ENCODE results near the gene TMEM150A. TPM values are rescaled to one million over a fixed set of nuclear protein-coding genes. Genes with fewer than 3 reads are reported as not detected.

Gene TMEM150A
- total RNA-seq, 2 donors from 2014 or later: 23.1 to 24.4 TPM

DNA sequence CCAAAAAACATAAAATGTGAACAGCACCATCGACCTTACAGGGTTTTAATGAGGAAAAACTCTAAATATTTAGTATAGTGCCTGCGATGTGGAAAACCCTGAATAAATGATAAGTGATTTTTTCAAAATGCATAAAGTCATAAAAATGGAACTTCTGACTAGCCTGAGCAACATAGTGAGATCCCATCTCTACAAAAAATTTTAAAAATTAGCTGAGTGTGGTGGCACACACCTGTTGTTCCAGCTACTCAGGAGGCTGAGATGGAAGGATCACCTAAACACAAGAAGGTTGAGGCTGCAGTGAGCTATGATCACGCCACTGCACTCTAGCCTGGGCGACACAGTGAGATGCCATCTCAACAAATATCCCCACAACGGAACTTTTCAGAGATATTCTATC, 45.4 kb downstream of the TMEM150A start:
- ATAC-seq (no peak), DNase-seq (no peak)
- Histone ChIP-seq H3K27me3 (no peaks in the 10 kb centered on the region), H3K4me1 (peaks cover 32% of the 10 kb centered on the region), H3K4me3 (no peak overlapping the region), H3K27ac (no peak overlapping the region), H3K36me3 (replicated peaks in 1 of 2; ENCODE audit: insufficient read depth in 1 of 2, low read depth in 2 of 2) (peaks cover 0 to 20% of the 10 kb centered on the region in 2 donors), H3K9me3 (no peaks in the 10 kb centered on the region)
- TF ChIP-seq POLR2A (IDR thresholded peaks at IDR 0.05): no peak
- TF ChIP-seq, protein P1, sequence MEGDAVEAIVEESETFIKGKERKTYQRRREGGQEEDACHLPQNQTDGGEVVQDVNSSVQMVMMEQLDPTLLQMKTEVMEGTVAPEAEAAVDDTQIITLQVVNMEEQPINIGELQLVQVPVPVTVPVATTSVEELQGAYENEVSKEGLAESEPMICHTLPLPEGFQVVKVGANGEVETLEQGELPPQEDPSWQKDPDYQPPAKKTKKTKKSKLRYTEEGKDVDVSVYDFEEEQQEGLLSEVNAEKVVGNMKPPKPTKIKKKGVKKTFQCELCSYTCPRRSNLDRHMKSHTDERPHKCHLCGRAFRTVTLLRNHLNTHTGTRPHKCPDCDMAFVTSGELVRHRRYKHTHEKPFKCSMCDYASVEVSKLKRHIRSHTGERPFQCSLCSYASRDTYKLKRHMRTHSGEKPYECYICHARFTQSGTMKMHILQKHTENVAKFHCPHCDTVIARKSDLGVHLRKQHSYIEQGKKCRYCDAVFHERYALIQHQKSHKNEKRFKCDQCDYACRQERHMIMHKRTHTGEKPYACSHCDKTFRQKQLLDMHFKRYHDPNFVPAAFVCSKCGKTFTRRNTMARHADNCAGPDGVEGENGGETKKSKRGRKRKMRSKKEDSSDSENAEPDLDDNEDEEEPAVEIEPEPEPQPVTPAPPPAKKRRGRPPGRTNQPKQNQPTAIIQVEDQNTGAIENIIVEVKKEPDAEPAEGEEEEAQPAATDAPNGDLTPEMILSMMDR (IDR thresholded peaks at IDR 0.05): no peak
- intact Hi-C loops (cut with DNase I): loop anchor here (10.0 kb wide), 1 partner anchor 48 kb away; the partner anchor contains the start of gene TMEM150A
- WGBS, 2 donors: 86 to 93% methylated on average over 5 of the region's 5 CpGs

DNA sequence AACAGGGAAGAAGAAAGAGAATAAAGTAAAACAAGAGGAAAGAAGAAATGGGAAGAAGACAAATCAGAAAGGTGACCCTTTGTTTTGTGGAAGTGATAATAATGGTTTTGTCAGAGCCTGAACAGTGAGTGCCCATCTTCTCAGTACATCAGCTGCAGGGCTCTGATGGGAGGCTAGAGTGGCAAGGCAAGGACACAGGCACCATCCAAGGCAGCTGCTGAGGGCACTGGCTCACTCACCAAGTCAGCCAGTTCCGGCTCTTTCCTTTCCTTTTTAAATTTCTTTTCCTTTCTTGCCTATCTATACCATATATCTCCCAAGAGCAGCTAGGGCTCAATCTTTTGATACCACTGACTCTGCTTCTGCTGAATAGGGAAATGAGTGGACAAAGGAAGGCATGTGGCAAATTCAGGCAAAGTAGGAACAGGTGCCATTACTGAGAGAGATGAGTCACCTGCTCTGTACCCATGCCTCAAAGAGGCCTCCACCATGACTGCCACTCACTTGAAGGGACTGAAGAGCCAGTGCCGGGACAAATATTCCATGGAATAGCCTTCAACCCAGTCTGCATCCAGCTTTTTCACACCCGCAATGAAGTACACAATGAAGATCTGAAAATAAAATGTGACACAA, 47.4 kb downstream of the TMEM150A start:
- intact Hi-C loops (cut with DNase I): loop anchor here (5.0 to 10.0 kb wide), 2 partner anchors 50 to 133 kb away; partner anchors contain the start of gene TMEM150A
- H3K4me1 ChIP-seq: peaks cover 30% of the 10 kb centered on the region
- peaks cover 0 to 22% of the 10 kb centered on the region in 2 donors for H3K36me3 ChIP-seq (replicated peaks in 1 of 2; ENCODE audit: insufficient read depth in 1 of 2, low read depth in 2 of 2)
- no peak overlapping the region for H3K27ac ChIP-seq
- DNase-seq: no peak
- no peaks in the 10 kb centered on the region for H3K27me3 ChIP-seq
- WGBS, 2 donors: 91 to 97% methylated on average over 3 of the region's 3 CpGs
- H3K9me3 ChIP-seq: no peaks in the 10 kb centered on the region
- ATAC-seq: no peak
- H3K4me3 ChIP-seq: no peak overlapping the region
- TF ChIP-seq POLR2A (IDR thresholded peaks at IDR 0.05): no peak
- TF ChIP-seq, protein P1 (IDR thresholded peaks at IDR 0.05): no peak

DNA sequence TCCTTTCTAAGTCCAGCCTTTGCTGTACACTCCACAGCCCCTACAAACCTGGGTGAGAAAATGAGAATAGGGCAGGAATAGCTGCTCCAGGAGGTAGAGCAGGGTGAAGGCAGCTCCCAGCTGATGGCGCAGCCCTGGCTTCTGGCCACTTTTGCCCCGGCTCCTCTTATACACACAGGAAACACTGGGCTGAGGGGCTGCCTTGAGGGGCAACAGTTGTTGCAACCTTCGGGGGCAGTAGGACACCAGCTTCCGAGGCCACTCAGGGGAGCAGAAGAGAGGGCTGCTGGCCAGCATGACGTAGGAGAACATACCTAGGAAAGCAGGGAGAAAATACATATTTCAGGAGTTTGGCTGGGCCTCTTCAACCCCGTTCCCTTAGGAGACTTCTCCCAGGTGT, 49.3 kb downstream of the TMEM150A start:
- intact Hi-C loops (cut with DNase I): loop anchor here (5.0 to 10.0 kb wide), 2 partner anchors 52 to 131 kb away; partner anchors contain the start of gene TMEM150A
- H3K36me3 ChIP-seq (replicated peaks in 1 of 2; ENCODE audit: insufficient read depth in 1 of 2, low read depth in 2 of 2): peaks cover 0 to 20% of the 10 kb centered on the region in 2 donors
- H3K27ac ChIP-seq: no peak overlapping the region
- H3K9me3 ChIP-seq: no peaks in the 10 kb centered on the region
- TF ChIP-seq, protein P1 (IDR thresholded peaks at IDR 0.05): no peak
- TF ChIP-seq POLR2A (IDR thresholded peaks at IDR 0.05): no peak
- H3K27me3 ChIP-seq: no peaks in the 10 kb centered on the region
- no peak for DNase-seq
- H3K4me1 ChIP-seq: peaks cover 14% of the 10 kb centered on the region
- no peak overlapping the region for H3K4me3 ChIP-seq
- ATAC-seq: no peak
- WGBS, 2 donors: 74 to 77% methylated on average over 6 of the region's 6 CpGs

DNA sequence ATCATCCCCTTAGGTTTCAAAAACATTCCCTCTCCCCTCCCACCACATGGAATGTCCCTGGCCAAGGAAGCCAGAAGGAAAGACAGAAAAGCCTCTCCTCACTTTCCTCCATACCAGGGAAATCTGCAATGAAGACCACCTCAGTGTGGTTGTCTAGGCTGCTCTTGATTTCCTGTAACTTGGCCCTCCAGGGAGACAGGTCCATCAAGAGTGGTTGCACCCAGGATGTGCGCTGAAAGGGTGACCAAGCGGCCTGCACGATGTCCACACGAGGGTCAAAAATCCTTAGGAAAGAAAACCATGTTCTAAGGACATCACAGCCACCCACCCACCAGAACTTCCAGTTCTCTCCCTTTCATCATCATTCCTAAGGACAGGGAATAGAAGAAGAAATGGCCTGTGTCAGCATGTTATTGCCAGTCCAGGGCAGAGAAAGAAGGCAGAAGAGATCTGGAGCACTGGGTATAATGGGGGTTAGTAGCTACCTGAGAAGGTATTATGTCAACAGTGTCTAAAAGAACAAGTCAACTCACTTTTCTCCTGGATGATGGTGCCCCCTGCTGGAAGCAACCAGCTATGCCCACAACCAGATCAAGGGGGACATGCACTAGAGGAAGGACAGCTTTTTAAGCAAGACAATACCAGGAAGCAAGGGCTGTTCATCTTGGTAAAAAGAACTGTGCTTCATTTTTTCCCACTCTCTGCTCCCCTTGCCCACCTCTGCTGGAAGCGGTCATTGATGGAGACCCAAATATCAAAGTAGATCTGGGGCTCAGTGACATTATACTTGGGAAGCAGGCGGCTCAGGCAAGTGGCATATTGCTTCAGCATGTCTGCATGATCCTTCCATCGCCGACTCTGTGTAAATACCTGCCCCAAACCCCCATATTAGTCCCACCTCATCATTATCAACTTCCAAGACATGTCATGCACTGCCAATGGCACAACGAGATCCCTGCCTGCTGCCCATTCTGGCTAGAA, 50.5 kb downstream of the TMEM150A start:
- ATAC-seq (peak; percentile 75), DNase-seq (peak; percentile 86 to 92 (median 88))
- WGBS, 2 donors: 43 to 45% methylated on average over 9 of the region's 9 CpGs
- H3K4me3 ChIP-seq: no peak overlapping the region
- intact Hi-C loops (cut with DNase I): loop anchor here (5.0 to 10.0 kb wide), 2 partner anchors 53 to 130 kb away; partner anchors contain the start of gene TMEM150A
- no peak for TF ChIP-seq POLR2A (IDR thresholded peaks at IDR 0.05)
- TF ChIP-seq, protein P1 (IDR thresholded peaks at IDR 0.05): peak; percentile 85 to 97 (median 96)
- H3K9me3 ChIP-seq: no peaks in the 10 kb centered on the region
- peak overlapping the region; percentile 2 to 42 (median 26) for H3K27ac ChIP-seq
- H3K36me3 ChIP-seq (replicated peaks in 1 of 2; ENCODE audit: insufficient read depth in 1 of 2, low read depth in 2 of 2): peaks cover 0 to 20% of the 10 kb centered on the region in 2 donors
- peaks cover 16% of the 10 kb centered on the region for H3K4me1 ChIP-seq
- H3K27me3 ChIP-seq: no peaks in the 10 kb centered on the region

Data from body of pancreas (tissue), 4 donors.